OCI-LY7 (cell line): Measurements from ENCODE around the gene AFF3. TPM values are rescaled to one million over a fixed set of nuclear protein-coding genes. Genes with fewer than 3 reads are reported as not detected.

ENCODE experiments used
- BruUV-seq: library from RNA; stranded (reverse); fragments of 400-500 nt; replicated peaks from 2 replicates; lab custom pipeline; 2021; lab: Mats Ljungman, UMichigan
- CTCF ChIA-PET: fragments of 300-600 bp; sonication (Branson Sonifier 250); formaldehyde crosslinking; loops from one replicate; lab custom pipeline; 2022; ENCODE audit warnings: antibody characterized with exemption; ENCODE audit not compliant: unreplicated experiment; lab: Charles Lee
- POLR2A ChIA-PET: fragments of 300-600 bp; sonication (Branson Sonifier 250); formaldehyde crosslinking; loops from one replicate; lab custom pipeline; 2022; ENCODE audit warnings: antibody characterized with exemption; lab: Charles Lee
- DNase-seq: peaks from one replicate; pipeline ENCODE4 v3.0.0-alpha.2; 2015; ENCODE audit warnings: low spot score
- H2AFZ ChIP-seq: fragments of 200-600 bp; sonication (generic), shearing (Covaris generic); 2 replicates; pipeline ENCODE4 v1.6.1; 2014; ENCODE audit warnings: mild to moderate bottlenecking, antibody characterized with exemption, low read length, moderate library complexity
- H3K27ac ChIP-seq: fragments of 200-600 bp; sonication (generic); 2 replicates; pipeline ENCODE4 v1.5.1; 2014; ENCODE audit warnings: mixed run types, low read depth, mild to moderate bottlenecking, moderate library complexity, low read length, inconsistent platforms; ENCODE audit not compliant: poor library complexity, severe bottlenecking
- H3K36me3 ChIP-seq: fragments of 200-600 bp; sonication (generic); 2 replicates; pipeline ENCODE4 v1.6.1; 2014; ENCODE audit warnings: mild to moderate bottlenecking, antibody characterized with exemption, low read length, moderate library complexity, mixed read lengths; ENCODE audit not compliant: insufficient read depth
- H3K4me1 ChIP-seq: fragments of 200-600 bp; sonication (generic); 2 replicates; pipeline ENCODE4 v1.5.1; 2014; ENCODE audit warnings: mild to moderate bottlenecking, low read length; ENCODE audit not compliant: insufficient read depth, poor library complexity, severe bottlenecking
- H3K4me2 ChIP-seq: fragments of 200-600 bp; sonication (generic); 2 replicates; pipeline ENCODE4 v1.6.1; 2014; ENCODE audit warnings: mild to moderate bottlenecking, low read length
- H3K4me3 ChIP-seq: fragments of 200-600 bp; sonication (generic); 2 replicates; pipeline ENCODE4 v1.5.1; 2014; ENCODE audit warnings: mild to moderate bottlenecking, low read depth, low read length; ENCODE audit not compliant: poor library complexity, severe bottlenecking
- H3K79me2 ChIP-seq: fragments of 200-600 bp; sonication (generic); 2 replicates; pipeline ENCODE4 v1.6.1; 2016; ENCODE audit warnings: low read depth, mild to moderate bottlenecking, low read length, moderate library complexity, mixed read lengths; ENCODE audit not compliant: insufficient read depth
- H3K9me2 ChIP-seq: fragments of 200-600 bp; sonication (generic); 2 replicates; pipeline ENCODE4 v1.6.1; 2016; ENCODE audit warnings: mild to moderate bottlenecking, low read length, mixed read lengths; ENCODE audit not compliant: insufficient read depth
- H3K9me3 ChIP-seq: fragments of 200-600 bp; sonication (generic); 2 replicates; pipeline ENCODE4 v1.6.1; 2014; ENCODE audit warnings: mild to moderate bottlenecking, mixed run types, low read length, mixed read lengths
- H4K20me1 ChIP-seq: fragments of 200-600 bp; sonication (generic); 2 replicates; pipeline ENCODE4 v1.6.1; 2014; ENCODE audit warnings: mild to moderate bottlenecking, antibody characterized with exemption, low read length, moderate library complexity, mixed read lengths; ENCODE audit not compliant: insufficient read depth
- CTCF ChIP-seq: fragments of 200-600 bp; sonication (generic); conservative IDR thresholded peaks from 2 replicates; pipeline ENCODE4 v1.5.1; 2014; ENCODE audit warnings: mild to moderate bottlenecking, antibody characterized with exemption, low read length, moderate library complexity, mixed read lengths
- EZH2phosphoT487 ChIP-seq: fragments of 200-600 bp; sonication (generic); IDR thresholded peaks from 2 replicates; pipeline ENCODE4 v1.6.1; 2018; ENCODE audit warnings: low read depth, borderline replicate concordance, mild to moderate bottlenecking, mixed run types, antibody characterized with exemption, low read length, moderate library complexity, mixed read lengths
- intact Hi-C: fragments of 100-400 bp; cut with micrococcal nuclease; formaldehyde crosslinking; loops from one replicate; pipeline ENCODE4 v1.10.0; 2022; ENCODE audit not compliant: unreplicated experiment
- total RNA-seq, 2 experiments: library from RNA; depleted of rRNA in 1 of 2; stranded (reverse); fragments of >200 nt in 1 of 2; shearing (Covaris generic) in 1 of 2; gene quantifications; 2 replicates each; pipeline ENCODE4 v1.2.3, GENCODE V29; 2014 to 2022

Gene AFF3
- total RNA-seq, 2 experiments from 2014 or later, result 131 to 133 TPM

DNA sequence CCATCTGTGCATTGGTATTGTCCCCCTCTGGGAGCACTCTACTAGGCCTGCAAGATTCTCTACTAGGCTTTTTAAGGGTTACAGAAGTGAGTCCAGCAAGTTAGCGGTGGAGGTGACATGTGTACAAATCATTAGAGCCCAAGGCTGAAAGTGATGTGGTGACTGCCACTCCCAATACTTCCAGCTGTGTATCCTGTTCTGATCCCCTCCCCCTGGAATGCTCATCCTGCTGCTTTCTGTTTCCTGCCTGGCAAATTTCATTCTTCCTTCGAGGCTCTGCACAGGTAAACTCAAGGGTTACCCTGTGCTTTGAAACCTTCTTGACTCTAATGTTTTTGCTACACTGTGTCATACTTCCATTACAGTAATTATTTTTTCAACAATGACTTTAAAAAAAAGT lies 394.0 kb downstream of the AFF3 start:
- H3K27ac ChIP-seq, result no peak overlapping the region
- POLR2A ChIA-PET, result interaction anchor here (0.5 to 0.6 kb wide), 2 partner anchors 54 to 99 kb away, joined by 3 read pairs; no protein-coding TSS in a partner anchor
- CTCF ChIA-PET, result no interaction called here
- H4K20me1 ChIP-seq, result no peaks in the 10 kb centered on the region
- no peaks in the 10 kb centered on the region; the same call in 1 of the 2 replicates for H3K9me2 ChIP-seq
- no peak overlapping the region for H3K4me2 ChIP-seq
- TF ChIP-seq EZH2phosphoT487 (no peak), CTCF (no peak)
- no peak overlapping the region for H2AFZ ChIP-seq
- H3K4me1 ChIP-seq, result no peaks in the 10 kb centered on the region
- intact Hi-C loops, result no loop called here
- H3K79me2 ChIP-seq, result no peaks in the 10 kb centered on the region
- H3K9me3 ChIP-seq, result no peaks in the 10 kb centered on the region
- BruUV-seq, result no TSS peak
- H3K36me3 ChIP-seq, result peaks cover 39% of the 10 kb centered on the region
- H3K4me3 ChIP-seq, result no peak overlapping the region
- no peak for DNase-seq

- no TSS peak for BruUV-seq
- CTCF ChIA-PET, result no interaction called here
- H3K36me3 ChIP-seq, result peaks cover 44% of the 10 kb centered on the region
Measured at GRCh38 chr2:99747842-99748241, 394.5 kb downstream of the AFF3 start.

More at GRCh38 chr2:99747842-99748241, 394.5 kb downstream of the AFF3 start:
- Histone ChIP-seq H4K20me1 (no peaks in the 10 kb centered on the region), H3K9me2 (no peaks in the 10 kb centered on the region; the same call in 1 of the 2 replicates), H3K4me1 (no peaks in the 10 kb centered on the region), H3K9me3 (no peaks in the 10 kb centered on the region), H2AFZ (no peak overlapping the region), H3K27ac (no peak overlapping the region), H3K4me2 (no peak overlapping the region), H3K4me3 (no peak overlapping the region), H3K79me2 (no peaks in the 10 kb centered on the region)
- no peak for DNase-seq
- intact Hi-C loops, result no loop called here
- POLR2A ChIA-PET, result interaction anchor here (0.6 kb wide), 1 partner anchor 99 kb away, joined by 3 read pairs; no protein-coding TSS in a partner anchor
- TF ChIP-seq CTCF (no peak), EZH2phosphoT487 (no peak)
